IMR-90 (cell line): ENCODE measurements around the gene MYBPHL.

Source experiments
- CEBPB ChIP-seq: IDR thresholded peaks from 2 replicates; pipeline ENCODE4 v1.6.1; 2012; ENCODE audit warnings: low read depth, low read length, improper control_type of control experiment
- CTCF ChIP-seq: conservative IDR thresholded peaks from 2 replicates; pipeline ENCODE4 v1.5.1; 2012; ENCODE audit warnings: mild to moderate bottlenecking, low read depth, low read length, improper control_type of control experiment
- POLR2A ChIP-seq: IDR thresholded peaks from 2 replicates; pipeline ENCODE4 v1.6.1; 2012; ENCODE audit warnings: mild to moderate bottlenecking, low read depth, low read length
- RAD21 ChIP-seq: IDR thresholded peaks from 2 replicates; pipeline ENCODE4 v1.6.1; 2012; ENCODE audit warnings: low read length, improper control_type of control experiment

- TF ChIP-seq CTCF (no peak), POLR2A (no peak), RAD21 (no peak), CEBPB (no peak)
Observed at GRCh38 chr1:109351457-109351856, 44.6 kb upstream of the MYBPHL start.
